Measurements from ENCODE around the gene PRUNE2.

- TF ChIP-seq YY1 (IDR thresholded peaks at IDR 0.05; ENCODE audit: insufficient read depth, insufficient read length): no peak
- TF ChIP-seq SUZ12 (IDR thresholded peaks at IDR 0.05; ENCODE audit: extremely low read depth, insufficient read depth, insufficient read length): no peak
- TF ChIP-seq ZNF274 (IDR thresholded peaks at IDR 0.05; ENCODE audit: low read depth, low read length): no peak
Observed at GRCh38 chr9:76906647-76906975, 697 bp upstream of the PRUNE2 start.

All from NT2/D1 (cell line).